ACHN (cell line): ENCODE data around the gene DNAJC1.
"Not testable (repeated sequence)": the region's sequence is repeated elsewhere in the genome, so short reads cannot be mapped to it uniquely, and the experiment has no call there.

ENCODE experiments used
- DNase-seq: peaks from one replicate; pipeline ENCODE4 v3.0.0-alpha.2; 2015
- in situ Hi-C: cut with HindIII; loops from 2 replicates; pipeline ENCODE4 v1.10.0; 2017; ENCODE audit warnings: low sequenced_read_pairs, low pct_ligation_motif_present, low pct_unique_long_range_greater_than_20kb

The DNAJC1 gene

DNA sequence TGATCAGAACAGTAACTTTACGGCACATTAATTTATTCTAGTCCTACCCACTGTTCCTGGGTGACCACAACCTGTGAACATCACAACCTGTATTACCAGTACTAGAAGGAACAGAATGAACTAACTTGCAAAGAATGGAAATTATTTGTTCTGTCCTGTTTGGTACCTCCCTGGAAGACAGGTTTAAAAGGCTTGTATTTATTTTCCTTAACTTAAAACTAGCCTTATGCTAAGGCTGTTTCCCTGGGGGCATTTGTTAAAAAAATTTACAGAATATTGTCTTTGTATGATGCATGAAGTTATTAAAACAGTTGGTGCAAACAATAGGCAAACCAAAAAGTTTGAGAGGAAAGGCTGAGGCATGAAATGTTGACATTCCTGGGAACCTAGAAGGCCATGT, 132.7 kb downstream of the DNAJC1 start:
- in situ Hi-C loops: no loop called here
- no peak for DNase-seq

DNA sequence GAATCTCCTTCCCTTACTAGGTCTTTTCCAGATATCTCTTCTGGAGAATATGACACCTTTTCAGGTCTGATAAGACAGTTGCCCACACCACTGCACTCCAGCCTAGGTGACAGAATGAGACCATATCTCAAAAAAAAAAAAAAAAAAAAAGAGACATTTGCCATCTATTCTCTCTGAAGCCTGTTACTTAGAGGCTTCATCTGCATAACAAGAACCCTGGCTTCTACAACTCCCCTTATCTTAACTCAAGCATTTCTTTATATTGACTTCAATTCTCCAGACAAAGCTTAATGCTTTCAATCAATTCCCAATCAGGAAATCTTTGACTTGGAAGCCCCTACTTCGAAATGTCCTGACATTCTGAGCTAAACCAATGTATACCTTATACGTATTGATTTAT, 134.4 kb downstream of the DNAJC1 start:
- DNase-seq, in situ Hi-C loops: not testable (repeated sequence)

DNA sequence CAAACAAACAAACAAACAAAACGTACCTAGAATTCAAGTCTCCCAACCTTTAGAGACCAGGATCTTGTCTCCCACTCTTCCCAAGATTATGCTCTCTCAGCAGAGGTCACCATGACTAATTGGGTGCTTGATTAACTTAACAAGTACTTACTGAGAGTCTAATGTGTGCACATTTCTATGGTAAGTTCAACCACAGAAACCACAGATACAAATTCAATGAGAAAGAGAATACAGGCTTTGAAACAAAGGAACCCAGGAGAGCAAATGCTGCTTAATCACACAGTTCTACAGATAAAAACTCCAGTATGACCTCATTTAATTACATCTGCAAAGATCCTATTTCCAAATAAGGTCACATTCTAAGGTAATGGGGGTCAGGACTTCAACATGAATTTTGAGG, 142.8 kb downstream of the DNAJC1 start:
- DNase-seq: no peak
- in situ Hi-C loops: no loop called here

DNA sequence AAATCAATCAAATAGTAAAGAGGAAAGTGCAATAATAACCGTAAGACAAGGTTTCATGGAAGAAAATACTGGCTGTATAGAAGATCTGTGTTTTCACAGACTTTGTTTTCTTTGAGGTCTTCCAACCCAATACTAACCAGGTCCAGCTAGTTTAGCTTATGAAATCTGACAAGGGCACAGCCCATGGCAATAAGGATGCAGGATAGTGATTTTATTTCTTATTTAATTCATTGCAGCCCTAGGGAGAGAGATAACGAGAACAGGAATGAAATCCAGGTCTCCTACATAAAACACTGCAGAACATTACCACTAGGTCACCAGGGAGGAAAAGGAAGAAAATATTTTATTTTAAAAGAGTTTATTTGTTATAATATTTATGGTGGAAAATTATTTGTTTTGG, 145.1 kb downstream of the DNAJC1 start:
- no peak for DNase-seq
- in situ Hi-C loops: no loop called here

DNA sequence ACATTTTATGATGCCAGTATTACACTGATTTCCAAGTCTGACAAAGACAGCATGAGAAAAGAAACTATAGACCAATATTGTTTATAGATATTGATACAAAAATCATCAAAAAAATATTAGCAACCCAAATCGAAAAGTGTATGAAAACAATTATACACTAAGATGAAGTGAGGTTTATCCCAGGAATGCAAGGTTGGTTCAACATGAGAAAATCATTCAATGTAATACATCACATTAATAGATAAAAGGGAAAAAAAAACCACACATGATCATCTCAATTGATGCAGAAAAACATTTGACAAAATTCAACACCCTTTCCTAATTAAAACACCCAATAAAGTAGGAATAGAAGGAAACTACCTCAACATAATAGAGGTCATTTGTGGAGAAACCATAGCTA, 153.9 kb downstream of the DNAJC1 start:
- no peak for DNase-seq
- in situ Hi-C loops: no loop called here

DNA sequence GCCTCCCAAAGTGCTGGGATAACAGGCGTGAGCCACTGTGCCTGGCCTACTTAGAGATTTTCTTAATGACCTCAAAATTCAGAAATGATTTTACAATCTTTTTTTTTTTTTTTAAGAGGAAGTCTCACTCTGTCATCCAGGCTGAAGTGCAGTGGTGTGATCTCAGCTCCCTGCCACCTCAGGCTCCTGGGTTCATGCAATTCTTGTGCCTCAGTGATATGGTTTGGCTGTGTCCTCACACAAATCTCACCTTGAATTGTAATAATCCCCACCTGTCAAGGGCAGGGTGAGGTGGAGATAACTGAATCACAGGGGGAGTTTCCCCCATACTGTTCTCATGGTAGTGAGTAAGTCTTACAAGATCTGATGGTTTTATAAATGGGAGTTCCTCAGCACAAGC, 159.9 kb downstream of the DNAJC1 start:
- in situ Hi-C loops: no loop called here
- no peak for DNase-seq

DNA sequence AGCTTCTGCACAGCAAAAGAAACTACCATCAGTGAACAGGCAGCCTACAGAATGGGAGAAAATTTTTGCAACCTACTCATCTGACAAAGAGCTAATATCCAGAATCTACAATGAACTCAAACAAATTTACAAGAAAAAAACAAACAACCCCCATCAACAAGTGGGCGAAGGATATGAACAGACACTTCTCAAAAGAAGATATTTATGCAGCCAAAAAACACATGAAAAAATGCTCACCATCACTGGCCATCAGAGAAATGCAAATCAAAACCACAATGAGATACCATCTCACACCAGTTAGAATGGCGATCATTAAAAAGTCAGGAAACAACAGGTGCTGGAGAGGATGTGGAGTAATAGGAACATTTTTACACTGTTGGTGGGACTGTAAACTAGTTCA, 162.3 kb downstream of the DNAJC1 start:
- DNase-seq, in situ Hi-C loops: not testable (repeated sequence)

DNA sequence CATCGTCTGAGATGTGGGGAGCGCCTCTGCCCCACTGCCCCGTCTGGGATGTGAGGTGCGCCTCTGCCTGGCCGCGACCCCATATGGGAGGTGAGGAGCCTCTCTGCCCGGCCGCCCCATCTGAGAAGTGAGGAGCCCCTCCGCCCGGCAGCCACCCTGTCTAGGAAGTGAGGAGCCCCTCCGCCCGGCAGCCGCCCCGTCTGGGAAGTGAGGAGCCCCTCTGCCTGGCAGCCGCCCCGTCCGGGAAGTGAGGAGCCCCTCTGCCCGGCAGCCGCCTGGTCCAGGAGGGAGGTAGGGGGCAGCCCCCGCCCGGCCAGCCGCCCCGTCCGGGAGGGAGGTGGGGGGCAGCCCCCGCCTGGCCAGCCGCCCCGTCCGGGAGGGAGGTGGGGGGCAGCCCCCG, 166.0 kb downstream of the DNAJC1 start:
- in situ Hi-C loops, DNase-seq: not testable (repeated sequence)

DNA sequence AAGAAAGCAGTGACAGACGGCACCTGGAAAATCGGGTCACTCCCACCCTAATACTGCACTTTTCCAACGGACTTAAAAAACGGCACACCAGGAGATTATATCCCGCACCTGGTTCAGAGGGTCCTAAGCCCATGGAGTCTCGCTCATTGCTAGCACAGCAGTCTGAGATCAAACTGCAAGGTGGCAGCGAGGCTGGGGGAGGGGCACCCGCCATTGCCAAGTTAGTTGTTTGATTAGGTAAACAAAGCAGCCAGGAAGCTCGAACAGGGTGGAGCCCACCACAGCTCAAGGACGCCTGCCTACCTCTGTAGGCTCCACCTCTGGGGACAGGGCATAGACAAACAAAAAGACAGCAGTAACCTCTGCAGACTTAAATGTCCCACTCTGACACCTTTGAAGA, 169.0 kb downstream of the DNAJC1 start:
- DNase-seq, in situ Hi-C loops: not testable (repeated sequence)

DNA sequence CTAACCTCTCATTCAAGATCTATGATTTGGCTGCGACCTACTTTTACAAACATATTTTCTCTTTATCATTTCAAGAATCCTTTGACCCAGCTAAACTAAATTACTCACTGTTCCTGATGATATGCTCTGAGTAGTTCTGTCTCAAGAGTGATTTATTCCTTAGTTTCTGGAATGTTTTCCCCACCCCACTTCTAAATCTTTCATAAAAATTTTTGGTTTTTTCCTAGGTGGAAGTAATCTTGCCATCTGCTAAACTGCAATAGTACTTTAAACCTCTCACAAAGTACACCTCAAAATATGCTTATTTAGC, 170.8 kb downstream of the DNAJC1 start:
- DNase-seq: no peak
- in situ Hi-C loops: no loop called here

DNA sequence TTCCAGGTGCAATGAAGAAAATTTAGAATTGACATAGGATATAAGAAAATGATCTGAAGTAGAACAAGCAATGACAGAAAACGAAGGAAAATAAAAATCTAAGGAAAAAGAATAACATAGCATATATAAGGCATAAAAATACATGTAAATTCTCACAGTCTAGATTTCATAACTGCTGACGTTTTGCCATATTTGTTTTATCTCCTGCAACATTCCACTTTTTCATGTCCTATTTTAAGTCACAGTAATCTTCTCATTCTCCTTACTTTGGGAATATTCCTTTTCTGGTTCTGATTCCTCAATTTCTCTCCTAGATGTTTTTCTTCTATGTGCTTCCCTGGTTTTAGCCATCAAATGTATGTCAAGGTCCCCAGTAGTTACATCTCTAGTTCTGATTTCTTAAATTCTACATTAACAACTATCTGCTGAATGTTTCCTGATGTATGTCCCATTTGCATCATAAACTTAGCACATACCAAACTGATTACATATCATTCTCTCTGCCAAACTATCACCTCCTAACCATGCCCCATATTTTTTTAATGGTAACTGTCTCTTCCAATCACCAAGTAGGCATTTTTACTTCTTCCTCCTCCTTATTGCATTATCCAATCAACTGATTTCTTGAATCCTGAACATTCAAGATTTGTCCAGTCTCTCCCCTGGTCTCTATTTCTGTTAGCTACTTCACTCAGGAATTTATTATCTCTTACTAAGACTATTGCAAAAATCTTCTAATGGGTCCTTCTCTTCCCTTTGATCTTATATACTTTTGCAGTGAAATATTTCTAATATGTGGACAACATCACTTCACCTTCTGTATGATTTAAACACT, 171.3 kb downstream of the DNAJC1 start:
- in situ Hi-C loops: no loop called here

DNA sequence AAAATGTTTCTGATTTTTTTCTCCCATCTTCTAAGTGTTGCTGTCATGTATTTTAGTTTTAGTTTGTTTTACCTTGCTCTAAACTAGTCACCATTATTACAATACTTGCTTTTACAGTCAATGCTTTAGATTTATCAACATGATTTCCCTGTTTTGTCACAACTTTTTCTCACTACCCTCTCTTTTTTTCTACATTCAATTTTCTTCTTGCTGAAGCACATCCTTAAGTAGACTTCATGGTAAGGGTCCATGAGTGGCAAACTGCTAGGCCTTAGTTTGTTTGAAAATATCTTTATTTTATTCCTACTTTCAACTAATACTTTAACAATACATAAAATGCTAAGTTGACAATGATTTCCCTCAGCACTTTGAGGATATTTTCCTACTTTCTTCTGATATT, 173.5 kb downstream of the DNAJC1 start:
- in situ Hi-C loops: no loop called here
- no peak for DNase-seq

More for the DNA sequence above, 171.3 kb downstream of the DNAJC1 start:
- DNase-seq: no peak

DNA sequence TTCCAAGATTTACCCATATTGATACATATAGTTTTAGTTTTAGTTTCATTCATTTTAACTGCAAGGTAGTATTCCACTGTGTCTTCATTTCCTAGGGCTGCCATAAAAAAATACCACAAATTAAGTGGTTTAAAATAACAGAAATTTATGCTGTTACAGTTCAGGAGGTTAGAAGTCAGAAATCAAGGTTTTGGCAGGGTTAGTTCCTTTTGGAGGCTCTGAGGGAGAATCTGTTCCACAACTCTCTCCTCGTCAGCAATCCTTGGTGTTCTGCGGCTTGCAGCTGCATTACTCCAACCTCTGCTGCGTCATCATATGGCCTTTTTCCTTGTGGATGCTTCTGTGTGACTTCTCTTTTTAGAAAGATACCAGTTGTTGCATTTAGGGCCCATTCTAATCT, 176.2 kb downstream of the DNAJC1 start:
- in situ Hi-C loops: no loop called here

DNA sequence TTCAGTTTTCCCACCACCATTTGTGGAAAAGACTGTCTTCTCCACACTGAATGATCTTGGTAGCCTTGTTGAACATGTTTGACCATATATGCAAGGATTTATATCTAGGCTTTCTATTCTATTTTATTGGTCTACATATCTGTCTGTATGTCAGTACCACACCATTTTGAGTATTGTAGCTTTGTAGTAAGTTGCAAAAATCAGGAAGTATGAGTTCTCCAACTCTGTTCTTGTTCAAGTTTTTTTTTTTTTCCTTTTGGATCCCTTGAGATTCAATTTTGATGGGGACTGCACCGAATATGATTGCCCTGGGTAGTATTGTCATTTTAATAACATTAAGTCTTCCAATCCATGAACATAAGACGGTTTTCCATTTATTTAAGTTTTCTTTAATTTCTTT, 176.8 kb downstream of the DNAJC1 start:
- DNase-seq: no peak
- in situ Hi-C loops: no loop called here

More for the DNA sequence above, 176.2 kb downstream of the DNAJC1 start:
- DNase-seq: no peak

DNA sequence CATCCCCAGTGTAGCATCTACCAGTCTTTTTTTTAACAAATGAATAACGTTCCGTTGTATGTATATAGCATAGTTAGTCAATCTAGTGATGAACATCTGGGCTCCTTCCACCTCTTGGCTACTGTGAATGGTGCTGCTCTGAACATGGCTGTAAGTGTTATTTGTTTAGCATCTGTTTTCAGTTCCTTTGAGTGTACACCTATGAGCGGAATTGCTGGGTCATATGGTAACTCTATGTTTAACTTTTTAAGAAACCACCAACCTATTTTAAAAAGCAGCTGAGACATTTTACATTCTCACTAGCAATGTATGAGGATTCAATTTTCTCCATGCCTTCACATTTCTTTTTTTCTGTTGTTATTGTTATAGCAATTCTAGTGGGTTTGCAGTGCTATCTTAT, 178.2 kb downstream of the DNAJC1 start:
- in situ Hi-C loops: no loop called here
- no peak for DNase-seq

DNA sequence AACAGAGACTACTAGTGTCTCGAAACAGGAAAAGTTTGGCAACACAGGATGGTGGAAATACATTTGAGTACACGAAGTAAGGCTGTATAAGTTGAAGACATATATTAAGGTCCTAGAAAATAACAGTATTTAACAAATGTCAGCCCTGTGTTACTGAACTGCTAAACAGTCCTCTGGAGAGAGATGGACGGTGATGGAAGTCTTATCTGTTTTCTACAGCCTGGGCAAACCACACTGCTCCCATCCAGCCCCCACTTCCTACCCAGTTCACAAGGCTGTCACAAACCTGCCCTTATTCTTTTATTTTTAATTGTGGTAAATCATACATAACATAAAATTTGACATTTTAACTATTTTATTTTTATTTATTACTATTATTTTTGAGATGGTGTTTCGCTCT, 179.1 kb downstream of the DNAJC1 start:
- no peak for DNase-seq
- in situ Hi-C loops: no loop called here

DNA sequence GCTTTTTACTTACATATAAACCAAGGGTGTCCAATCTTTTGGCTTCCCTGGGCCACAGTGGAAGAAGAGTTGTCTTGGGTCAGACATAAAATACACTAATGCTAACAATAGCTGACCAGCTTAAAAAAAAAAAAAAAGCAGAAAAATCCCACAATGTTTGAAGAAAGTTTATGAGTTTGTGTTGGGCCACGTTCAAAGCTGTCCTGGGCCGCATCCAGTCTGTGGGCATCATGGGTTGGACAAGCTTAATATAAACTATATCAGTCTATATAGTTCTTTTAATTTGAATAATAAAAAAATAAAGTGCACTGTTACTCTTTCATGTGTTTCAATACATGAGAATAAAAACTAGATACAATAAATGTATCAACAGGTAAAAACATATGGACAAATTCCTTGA, 179.9 kb downstream of the DNAJC1 start:
- in situ Hi-C loops: no loop called here

DNA sequence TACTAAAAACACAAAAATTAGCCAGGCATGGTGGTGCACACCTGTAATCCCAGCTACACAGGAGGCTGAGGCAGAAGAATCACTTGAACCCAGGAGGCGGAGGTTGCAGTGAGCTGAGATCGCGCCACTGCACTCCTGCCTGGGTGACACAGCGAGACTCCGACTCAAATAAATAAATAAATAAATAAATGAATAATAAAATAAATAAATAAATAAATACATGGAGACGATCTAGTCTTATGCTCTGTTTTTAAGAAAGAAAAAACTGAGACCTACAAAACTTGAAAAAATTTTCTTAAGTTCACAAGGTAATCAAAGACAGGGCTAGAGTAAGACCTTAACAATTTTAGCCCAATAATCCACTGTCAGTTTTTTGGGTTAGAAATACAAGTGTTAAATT, 181.3 kb downstream of the DNAJC1 start:
- DNase-seq, in situ Hi-C loops: not testable (repeated sequence)

More for the DNA sequence above, 179.9 kb downstream of the DNAJC1 start:
- DNase-seq: no peak

DNA sequence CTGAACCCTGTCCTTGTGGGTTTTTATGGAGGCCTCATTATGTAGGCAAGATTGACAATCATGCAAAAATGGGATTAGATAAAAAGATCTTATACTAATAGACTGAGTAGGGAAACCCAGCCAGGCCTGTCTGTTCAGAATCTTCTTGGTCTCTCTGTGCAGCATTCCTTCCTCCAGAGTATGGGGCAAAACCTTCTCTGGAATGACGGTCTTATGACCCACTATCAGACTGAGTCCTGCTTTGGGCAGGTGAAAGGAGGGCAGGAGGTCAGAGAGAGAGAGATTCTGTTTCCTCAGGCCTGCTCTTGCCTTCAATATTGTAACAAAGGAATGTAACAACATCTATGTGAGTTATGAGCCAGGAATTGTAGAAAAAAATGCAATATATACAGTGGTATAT, 182.6 kb downstream of the DNAJC1 start:
- DNase-seq: no peak
- in situ Hi-C loops: no loop called here

DNA sequence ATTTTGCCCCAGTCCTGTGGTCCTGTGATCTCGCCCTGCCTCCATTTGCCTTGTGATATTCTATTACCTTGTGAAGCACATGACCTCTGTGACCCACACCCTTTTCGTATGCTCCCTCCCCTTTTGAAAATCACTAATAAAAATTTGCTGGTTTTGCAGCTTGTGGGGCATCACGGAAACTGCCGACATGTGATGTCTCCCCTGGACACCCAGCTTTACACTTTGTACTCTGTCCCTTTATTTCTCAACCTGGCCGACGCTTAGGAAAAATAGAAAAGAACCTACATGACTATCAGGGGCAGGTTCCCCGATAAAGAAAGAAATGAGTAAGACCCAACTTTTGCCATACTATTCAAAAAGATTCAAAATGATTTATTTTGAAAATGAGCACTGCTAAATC, 185.1 kb downstream of the DNAJC1 start:
- in situ Hi-C loops, DNase-seq: not testable (repeated sequence)

DNA sequence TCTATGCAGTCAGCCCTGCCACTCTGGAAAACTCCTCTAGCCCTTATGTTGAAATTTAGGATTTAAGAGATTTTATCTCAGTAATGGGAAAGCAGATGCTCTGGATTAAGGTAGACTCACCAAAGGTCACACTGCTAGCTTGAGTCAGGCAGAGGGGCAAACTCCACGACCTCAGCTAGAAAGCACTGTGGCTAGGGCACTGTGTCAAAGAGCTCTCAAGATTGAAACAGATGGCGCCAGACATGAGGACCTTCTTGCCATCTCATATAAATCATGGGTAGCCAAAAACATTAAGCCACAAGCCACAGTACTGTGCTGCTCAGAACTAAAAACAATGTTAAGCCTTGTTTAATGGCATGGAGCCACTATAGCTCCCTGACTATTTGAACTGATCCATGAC, 188.7 kb downstream of the DNAJC1 start:
- no peak for DNase-seq
- in situ Hi-C loops: no loop called here
